Heart right ventricle (tissue), 16 donors: Measurements from ENCODE around the gene NKG7. TPM values are rescaled to one million over a fixed set of nuclear protein-coding genes. Genes with fewer than 3 reads are reported as not detected.

Experiments
- ATAC-seq, 8 donors: fragments of 200-7000 bp; cut with Tn5 transposase; one replicate each; pipeline ENCODE4 v1.9.1; 2020; ENCODE audit warnings: mild to moderate bottlenecking in 8 of 8, moderate library complexity in 8 of 8, moderate number of reproducible peaks in 1 of 8
- DNase-seq, 2 donors: peaks; one replicate each; pipeline ENCODE4 v3.0.0-alpha.2; 2020
- H3K27ac ChIP-seq, 10 donors: fragments of 200-600 bp; sonication (generic) in 2 of 10; one replicate each; pipeline versions ENCODE4 v1.5.0 to v1.8.0; 2020 to 2022; ENCODE audit warnings: mild to moderate bottlenecking in 3 of 10
- H3K27me3 ChIP-seq, 7 donors: fragments of 200-600 bp; one replicate each; pipeline ENCODE4 v1.8.0; 2021 to 2022; ENCODE audit warnings: mild to moderate bottlenecking in 2 of 7
- H3K36me3 ChIP-seq, 9 donors: fragments of 200-600 bp; sonication (generic) in 1 of 9; one replicate each; pipeline versions ENCODE4 v1.5.0 to v1.8.0; 2020 to 2022; ENCODE audit warnings: mild to moderate bottlenecking in 2 of 9
- H3K4me1 ChIP-seq, 9 donors: fragments of 200-600 bp; sonication (generic) in 1 of 9; one replicate each; pipeline versions ENCODE4 v1.5.0 to v1.8.0; 2020 to 2022; ENCODE audit warnings: mild to moderate bottlenecking in 4 of 9
- H3K4me3 ChIP-seq, 10 donors: fragments of 200-600 bp; sonication (generic) in 2 of 10; one replicate each; pipeline versions ENCODE4 v1.5.0 to v1.8.0; 2020 to 2022; ENCODE audit warnings: mild to moderate bottlenecking in 7 of 10, moderate library complexity in 2 of 10
- H3K9me3 ChIP-seq, 11 donors: fragments of 200-600 bp in 10 of 11; sonication (generic) in 2 of 11; one replicate each; pipeline versions ENCODE4 v1.5.0 to v1.8.0; 2013 to 2022; ENCODE audit warnings: mild to moderate bottlenecking in 2 of 11, control low read depth in 1 of 11, moderate library complexity in 1 of 11
- CTCF ChIP-seq, 9 donors: fragments of 200-600 bp; sonication (generic) in 2 of 9; IDR thresholded peaks; one replicate each; pipeline versions ENCODE4 v1.5.0 to v1.8.0; 2021 to 2022; ENCODE audit warnings: antibody characterized with exemption in 9 of 9, mild to moderate bottlenecking in 5 of 9, moderate library complexity in 1 of 9
- WGBS, 2 donors: extraction: QIAGEN DNeasy Blood & Tissue Kit; methylation state at CpG; one replicate each; pipeline ENCODE4 v1.1.7; 2013; ENCODE audit warnings: inconsistent platforms in 1 of 2; 5-methylcytosine and 5-hydroxymethylcytosine counted together
- intact Hi-C, 10 donors: fragments of 100-400 bp; cut with DNase I; formaldehyde crosslinking; loops; one replicate each; pipeline versions ENCODE4 v1.11.1 to v1.14.2; 2022
- polyA plus RNA-seq, 2 donors: library from polyadenylated mRNA; stranded (reverse); fragments of 200-250 nt; gene quantifications; one replicate each; pipeline ENCODE4 v1.2.3, GENCODE V29; 2013
- total RNA-seq, 10 donors: library from RNA; stranded (reverse); fragmentation: NEBNext Ultra II Directional in 3 of 10; extraction: Animal tissue kit (Norgen Biotek cat#: 25700) in 3 of 10; gene quantifications; one replicate each; pipeline versions ENCODE4 v1.2.1 to v1.2.4, GENCODE V29; 2021 to 2023
- donor health status: Arrhythmogenic right ventricular cardiomyopathy.
- donor health status: ischemic (EF 13 %, LVEDD 7.1; RV severe dilation, severe dysfunction).
- donor health status: healthy with polysubstance abuse.
- donor health status: DM: no; HTN: yes; CAD: no.
- donor health status: DM: no; HTN: no; CAD: no.
- donor health status: ischemic (EF 25% LVEDD 6.9; RV normal size, moderate dysfunction).
- donor health status: ischemic (EF 25% LVEDD 5.7; RV mildly dilated, moderate dysfunction).
- donor health status: healthy.
- donor health status: DM: yes; HTN: yes; CAD: no.
- donor health status: Ischemic cardiomyopathy.
- donor health status: ischemic (EF 35%, LVEDD 5.7; RV mildly dilated, moderate dysfunction).
- donor health status: nonischemic (EF 11% LVEDD 7.7; RV severe dilation, severe dysfunction).
- donor health status: DM: yes; HTN: yes; CAD: no.
- donor health status: PGD.
- donor health status: ischemic (EF 29% LVEDD 5.4; RV normal size, mild dysfunction).
- donor health status: nonischemic (EF 23%, LVEDD 6.1; RV moderate dilation, normal function).

The NKG7 gene
- total and polyA plus RNA-seq, 12 donors: 0.47 to 23.1 (median 2.4) TPM

DNA sequence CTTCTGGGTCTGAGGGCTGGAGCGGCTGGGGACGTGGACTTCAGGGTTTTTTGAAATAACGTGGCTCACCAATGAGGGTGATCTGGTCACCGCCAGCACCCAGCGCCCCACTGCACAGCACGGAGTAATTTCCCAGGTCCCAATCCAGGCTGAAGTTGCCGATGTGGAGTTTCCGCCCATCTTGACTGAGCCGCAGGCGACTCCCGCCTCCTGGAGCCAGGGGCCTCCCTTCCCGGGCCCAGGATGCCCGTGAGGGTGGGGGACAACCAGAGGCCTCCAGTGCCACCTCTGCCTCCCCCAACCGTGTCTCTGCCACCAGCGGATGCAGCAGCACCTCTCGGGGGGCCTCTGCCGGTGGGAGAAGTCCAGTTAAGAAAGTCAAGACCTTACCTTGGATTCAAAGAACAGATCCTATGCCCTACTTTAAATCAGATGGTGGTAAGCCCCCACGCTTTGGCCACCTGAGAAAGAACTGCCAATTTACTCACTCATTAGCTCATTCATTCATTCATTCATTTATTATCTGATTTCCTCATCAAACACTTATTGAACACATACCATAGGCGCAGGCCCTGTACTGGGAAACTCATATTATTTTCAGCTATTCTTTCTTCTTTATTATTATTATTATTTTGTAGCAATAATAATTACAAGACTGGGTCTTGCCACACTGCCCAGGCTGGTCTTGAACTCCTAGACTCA lies 34.4 kb downstream of the NKG7 start:
- ATAC-seq (no peak), DNase-seq (no peak)
- intact Hi-C loops: loop anchor here in 7 of 10 donors (1.0 to 10.0 kb wide), 13 partner anchors 25 to 317 kb away; partner anchors contain the start of genes ETFB (in 2 of the 7) and C19orf84 (in 1 of the 7)
- peaks cover 0 to 24% (median 19%) of the 10 kb centered on the region in 9 donors for H3K4me1 ChIP-seq
- no peaks in the 10 kb centered on the region for H3K27me3 ChIP-seq
- no peak for TF ChIP-seq CTCF (IDR thresholded peaks at IDR 0.05)
- H3K4me3 ChIP-seq: peak overlapping the region in 2 of 10 donors; percentile 72 to 77
- no peak overlapping the region for H3K27ac ChIP-seq
- no peaks in the 10 kb centered on the region for H3K36me3 ChIP-seq
- 85% methylated on average over 17 to 19 of the region's 19 CpGs for whole genome bisulfite sequencing, 2 donors
- H3K9me3 ChIP-seq: no peaks in the 10 kb centered on the region

DNA sequence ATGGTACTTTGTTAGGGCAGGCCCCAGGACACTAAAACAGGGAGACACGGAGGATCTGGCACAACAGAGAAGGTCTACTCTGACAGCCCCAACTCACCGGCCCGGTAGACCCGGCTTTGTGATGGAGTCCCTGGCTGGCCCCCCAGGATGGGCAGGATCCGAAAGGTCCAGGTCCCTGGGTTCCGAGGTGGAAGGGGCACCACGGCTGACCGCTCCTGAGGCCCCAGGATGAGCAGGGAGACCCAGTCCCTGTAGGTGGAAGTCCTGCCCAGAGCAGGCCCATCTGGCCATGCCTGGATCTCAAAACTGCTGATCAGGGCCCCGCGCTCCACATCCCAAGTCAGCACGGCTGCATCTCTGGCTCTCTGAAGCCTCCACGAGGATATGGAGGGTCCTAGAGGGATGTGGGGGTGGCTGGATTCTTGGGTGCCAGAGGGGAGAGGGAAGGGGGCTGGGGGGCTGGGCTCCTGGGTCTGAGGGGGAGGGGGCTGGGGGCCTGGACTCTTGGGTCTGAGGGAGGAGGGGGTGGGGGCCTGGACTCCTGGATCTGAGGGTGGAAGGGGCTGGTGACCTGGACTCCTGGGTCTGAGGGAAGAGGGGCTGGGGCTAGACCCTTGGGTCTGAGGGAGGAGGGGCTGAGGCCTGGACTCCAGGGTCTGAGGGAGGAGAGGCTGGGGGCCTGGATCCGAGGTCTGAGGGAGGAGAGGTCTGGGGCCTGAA lies 35.2 kb downstream of the NKG7 start:
- TF ChIP-seq CTCF (IDR thresholded peaks at IDR 0.05): no peak
- no peak overlapping the region for H3K27ac ChIP-seq
- H3K27me3 ChIP-seq: peaks cover 0 to 4% (median 0%) of the 10 kb centered on the region in 7 donors
- ATAC-seq: no peak
- peaks cover 0 to under 1% (median 0%) of the 10 kb centered on the region in 9 donors for H3K36me3 ChIP-seq
- H3K4me1 ChIP-seq: peaks cover 0 to 24% (median 19%) of the 10 kb centered on the region in 9 donors
- DNase-seq: no peak
- H3K4me3 ChIP-seq: no peak overlapping the region
- 94 to 97% methylated on average over 13 of the region's 13 CpGs for WGBS, 2 donors
- H3K9me3 ChIP-seq: no peaks in the 10 kb centered on the region
- intact Hi-C loops: loop anchor here in 6 of 10 donors (5.0 to 10.0 kb wide), 7 partner anchors 58 to 318 kb away; partner anchors contain the start of gene C19orf84 (in 1 of the 6)

DNA sequence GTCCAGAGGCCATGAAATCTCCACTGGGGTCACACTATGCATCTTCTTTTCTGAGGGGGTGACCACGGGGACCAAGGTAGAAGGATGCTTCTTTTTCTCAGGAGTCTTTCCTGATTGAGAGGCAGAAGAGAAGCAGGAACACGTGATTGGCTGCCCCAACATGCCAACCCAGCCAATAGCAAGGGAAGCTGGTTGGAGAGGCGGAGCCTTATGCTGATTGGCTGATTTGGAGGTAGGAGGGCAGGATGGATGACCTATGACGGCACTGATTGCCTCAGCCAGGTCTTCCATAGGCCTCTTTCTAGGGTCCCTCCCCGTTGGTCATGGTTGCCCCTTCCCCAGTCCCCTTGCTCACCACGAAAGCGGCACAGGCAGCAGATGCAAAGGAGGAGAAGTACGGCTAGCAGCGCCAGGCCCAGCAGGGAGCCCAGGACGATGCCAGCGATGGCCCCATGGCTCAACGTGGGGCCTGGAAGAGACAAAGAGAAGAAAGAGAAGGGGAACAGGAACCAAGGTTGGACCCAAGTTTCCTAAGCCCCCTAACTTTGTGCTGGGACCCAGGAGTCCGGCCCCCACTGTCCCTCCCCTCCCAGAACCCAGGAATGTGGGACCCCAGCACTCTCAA lies 38.5 kb downstream of the NKG7 start:
- no peak for TF ChIP-seq CTCF (IDR thresholded peaks at IDR 0.05)
- Histone ChIP-seq H3K4me1 (peaks cover 0 to 8% (median 6%) of the 10 kb centered on the region in 9 donors), H3K9me3 (peaks cover 0 to 6% (median 0%) of the 10 kb centered on the region in 11 donors), H3K4me3 (no peak overlapping the region), H3K36me3 (peaks cover 0 to 4% (median 0%) of the 10 kb centered on the region in 9 donors), H3K27ac (no peak overlapping the region), H3K27me3 (peaks cover 0 to 36% (median 19%) of the 10 kb centered on the region in 7 donors)
- WGBS, 2 donors: 87 to 88% methylated on average over 13 of the region's 13 CpGs
- DNase-seq: no peak
- intact Hi-C loops: loop anchor here in 5 of 10 donors (10.0 kb wide), 3 partner anchors 61 to 321 kb away; partner anchors contain the start of gene C19orf84 (in 1 of the 5)
- no peak for ATAC-seq

- WGBS, 2 donors: 89 to 91% methylated on average over 6 of the region's 6 CpGs
- Histone ChIP-seq H3K27ac (no peak overlapping the region), H3K4me3 (no peak overlapping the region), H3K27me3 (peaks cover 7 to 58% (median 41%) of the 10 kb centered on the region in 7 donors), H3K36me3 (peaks cover 0 to 4% (median 0%) of the 10 kb centered on the region in 9 donors), H3K9me3 (peaks cover 0 to 6% (median 0%) of the 10 kb centered on the region in 11 donors), H3K4me1 (peaks cover 3 to 13% (median 11%) of the 10 kb centered on the region in 9 donors)
- ATAC-seq (no peak), DNase-seq (no peak)
- intact Hi-C loops: loop anchor here in 5 of 10 donors (10.0 kb wide), 3 partner anchors 63 to 323 kb away; partner anchors contain the start of gene C19orf84 (in 1 of the 5)
- TF ChIP-seq CTCF (IDR thresholded peaks at IDR 0.05): no peak
Measured at GRCh38 chr19:51331716-51332115, 40.7 kb downstream of the NKG7 start.
